GM23248 (cell line): ENCODE results near the gene EXOC6.

Experiments
- EZH2 ChIP-seq: fragments of 200-600 bp; sonication (generic); IDR thresholded peaks from 2 replicates; pipeline ENCODE4 v1.6.1; 2018; ENCODE audit warnings: antibody characterized with exemption, mild to moderate bottlenecking; ENCODE audit not compliant: insufficient read depth, poor library complexity, severe bottlenecking
- EZH2phosphoT487 ChIP-seq: fragments of 200-600 bp; sonication (generic); IDR thresholded peaks from 2 replicates; pipeline ENCODE4 v1.6.1; 2018; ENCODE audit warnings: antibody characterized with exemption, moderate library complexity, mild to moderate bottlenecking, low read depth; ENCODE audit not compliant: insufficient read depth

DNA sequence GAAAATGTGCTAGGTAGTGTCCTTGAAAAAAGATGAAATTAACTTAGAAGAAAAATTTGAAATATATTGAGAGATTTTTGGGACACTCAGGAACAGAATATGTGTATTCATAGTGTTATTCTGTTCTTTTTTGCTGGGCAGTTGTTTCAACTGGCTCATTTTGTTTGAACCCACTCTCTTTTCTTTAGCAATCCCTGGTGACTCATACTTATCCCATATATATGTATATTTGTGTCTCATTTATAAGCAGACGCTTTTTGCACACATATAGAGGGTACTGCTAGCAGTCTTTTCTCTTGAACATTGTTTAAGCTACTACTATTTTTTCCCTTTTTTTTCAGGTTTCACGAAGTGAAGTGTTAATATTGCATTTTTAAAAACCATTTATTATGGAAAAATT lies 1.9 kb downstream of the EXOC6 start:
- TF ChIP-seq EZH2 (no peak), EZH2phosphoT487 (no peak)
